Eye (tissue), 1 donor: ENCODE measurements around the gene PLS3.

Experiments used
- DNase-seq: peaks from one replicate; pipeline ENCODE4 v3.0.0-alpha.2; 2015

PLS3 gene

GRCh38 chrX:115696939-115697338, 136.0 kb downstream of the PLS3 start:
- no peak for DNase-seq

DNA sequence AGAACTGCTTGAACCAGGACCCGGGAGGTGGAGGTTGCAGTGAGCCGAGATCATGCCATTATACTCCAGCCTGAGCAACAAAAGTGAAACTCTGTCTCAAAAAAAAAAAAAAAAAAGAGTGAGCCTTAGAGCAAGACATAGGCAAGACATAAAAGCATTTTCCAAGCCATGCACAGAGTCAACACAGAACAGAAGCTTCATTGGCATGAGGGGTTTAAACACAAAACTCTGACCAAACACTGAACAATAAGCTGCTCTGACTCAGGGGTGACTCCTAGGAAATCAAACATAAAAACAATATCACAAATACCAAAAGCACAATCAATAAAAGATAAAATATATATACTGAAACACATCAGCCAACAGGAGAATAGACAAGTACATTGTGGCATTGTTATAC, 136.8 kb downstream of the PLS3 start:
- no peak for DNase-seq
